RWPE2 (cell line): Measurements from ENCODE around the gene FSTL5.

Experiments used
- ATAC-seq: fragments of 200-7000 bp; cut with Tn5 transposase; 3 replicates; pipeline ENCODE4 v1.9.1; 2021; ENCODE audit warnings: low read depth
- DNase-seq: peaks from one replicate; pipeline ENCODE4 v3.0.0-alpha.2; 2020; ENCODE audit warnings: low spot score
- H3K27ac ChIP-seq: fragments of 450-650 bp; 2 replicates; pipeline ENCODE4 v1.5.1; 2017; ENCODE audit warnings: mild to moderate bottlenecking; ENCODE audit not compliant: poor library complexity, severe bottlenecking
- H3K27me3 ChIP-seq: fragments of 250-450 bp; sonication (Bioruptor Pico); 2 replicates; pipeline ENCODE4 v1.5.1; 2021; ENCODE audit warnings: mild to moderate bottlenecking, moderate library complexity; ENCODE audit not compliant: insufficient read depth, poor library complexity, severe bottlenecking
- H3K36me3 ChIP-seq: fragments of 250-450 bp; sonication (Bioruptor Pico); 2 replicates; pipeline ENCODE4 v1.5.1; 2020; ENCODE audit warnings: low read depth, mild to moderate bottlenecking, moderate library complexity
- H3K4me1 ChIP-seq: fragments of 250-450 bp; sonication (Bioruptor Pico); 2 replicates; pipeline ENCODE4 v1.5.1; 2021; ENCODE audit warnings: mild to moderate bottlenecking, moderate library complexity; ENCODE audit not compliant: insufficient read depth, poor library complexity, severe bottlenecking
- H3K4me3 ChIP-seq: fragments of 250-450 bp; sonication (Bioruptor Pico); 2 replicates; pipeline ENCODE4 v1.5.1; 2021; ENCODE audit warnings: mild to moderate bottlenecking, moderate library complexity; ENCODE audit not compliant: severe bottlenecking
- H3K9me3 ChIP-seq: fragments of 250-450 bp; sonication (Bioruptor Pico); 2 replicates; pipeline ENCODE4 v1.5.1; 2021; ENCODE audit warnings: mild to moderate bottlenecking, moderate library complexity; ENCODE audit not compliant: severe bottlenecking
- CTCF ChIP-seq: fragments of 450-650 bp; IDR thresholded peaks from one replicate; pipeline ENCODE4 v1.5.1; 2017; ENCODE audit warnings: mild to moderate bottlenecking, moderate library complexity; ENCODE audit not compliant: poor library complexity, severe bottlenecking

Gene FSTL5

GRCh38 chr4:161987611-161988010 is 176.2 kb downstream of the FSTL5 start:
- no peak overlapping the region for H3K4me3 ChIP-seq
- TF ChIP-seq CTCF, result no peak
- H3K36me3 ChIP-seq, result no peaks in the 10 kb centered on the region
- H3K27ac ChIP-seq, result no peak overlapping the region
- H3K27me3 ChIP-seq, result no peaks in the 10 kb centered on the region
- H3K9me3 ChIP-seq, result no peaks in the 10 kb centered on the region
- peaks cover 7% of the 10 kb centered on the region for H3K4me1 ChIP-seq
- DNase-seq, result no peak
- ATAC-seq, result no peak

GRCh38 chr4:161952382-161952781 is 211.4 kb downstream of the FSTL5 start:
- TF ChIP-seq CTCF, result peak; percentile 74
- no peak for DNase-seq

GRCh38 chr4:161949946-161950725 is 213.7 kb downstream of the FSTL5 start:
- Histone ChIP-seq H3K4me1 (no peaks in the 10 kb centered on the region), H3K36me3 (no peaks in the 10 kb centered on the region), H3K4me3 (no peak overlapping the region), H3K9me3 (no peaks in the 10 kb centered on the region), H3K27ac (no peak overlapping the region), H3K27me3 (no peaks in the 10 kb centered on the region)
- ATAC-seq (peak; percentile 82; the same call in 2 of the 3 replicates), DNase-seq (no peak)
- TF ChIP-seq CTCF, result no peak

More at GRCh38 chr4:161952382-161952781, 211.4 kb downstream of the FSTL5 start:
- no peak for ATAC-seq
- no peak overlapping the region for H3K4me3 ChIP-seq
- no peaks in the 10 kb centered on the region for H3K36me3 ChIP-seq
- no peaks in the 10 kb centered on the region for H3K9me3 ChIP-seq
- H3K4me1 ChIP-seq, result peaks cover 5% of the 10 kb centered on the region
- no peak overlapping the region for H3K27ac ChIP-seq
- no peaks in the 10 kb centered on the region for H3K27me3 ChIP-seq

- DNase-seq (no peak), ATAC-seq (no peak)
- Histone ChIP-seq H3K27ac (no peak overlapping the region), H3K36me3 (no peaks in the 10 kb centered on the region), H3K9me3 (no peaks in the 10 kb centered on the region), H3K27me3 (no peaks in the 10 kb centered on the region), H3K4me1 (no peaks in the 10 kb centered on the region), H3K4me3 (no peak overlapping the region)
- no peak for TF ChIP-seq CTCF
These were observed 215.6 kb downstream of the FSTL5 start for GRCh38 chr4:161948026-161948770.
